ENCODE data around the gene MCM5. TPM values are rescaled to one million over a fixed set of nuclear protein-coding genes. Genes with fewer than 3 reads are reported as not detected.

MCM5 gene
- total and polyA plus RNA-seq, 2 experiments from 2014 or later: 34.4 to 51.5 TPM

GRCh38 chr22:35431483-35432227, 31.7 kb downstream of the MCM5 start:
- peaks cover 5% of the 10 kb centered on the region for H3F3A ChIP-seq (ENCODE audit: insufficient read depth)
- no peaks in the 10 kb centered on the region for H3K9me3 ChIP-seq (ENCODE audit: low read depth)
- TF ChIP-seq EZH2phosphoT487 (IDR thresholded peaks at IDR 0.05; ENCODE audit: insufficient read depth, low read depth) (no peak), EZH2 (IDR thresholded peaks at IDR 0.05; ENCODE audit: insufficient read depth, poor library complexity, severe bottlenecking) (no peak)
- H2AFZ ChIP-seq: 0 out of 2 replicates have a peak overlapping the region, but pooled peaks have one; percentile 48
- WGBS, 2 experiments (ENCODE audit: low coverage in 1 of 2, low lambda C conversion rate in 2 of 2, missing lambda C conversion rate in 2 of 2): 92 to 93% methylated on average over 12 of the region's 12 CpGs
- H3K4me2 ChIP-seq (ENCODE audit: unreplicated experiment): no peak overlapping the region
- H3K36me3 ChIP-seq (ENCODE audit: low read depth): no peaks in the 10 kb centered on the region
- peak overlapping the region; percentile 41; the same call in 1 of the 2 replicates for H3K27ac ChIP-seq
- peaks cover 14% of the 10 kb centered on the region for H3K4me1 ChIP-seq (ENCODE audit: insufficient read depth)
- H4K20me1 ChIP-seq (ENCODE audit: insufficient read depth): no peaks in the 10 kb centered on the region
- H3K9ac ChIP-seq: 0 out of 2 replicates have a peak overlapping the region, but pooled peaks have one; percentile 26
- H3K79me2 ChIP-seq (ENCODE audit: insufficient read depth): no peaks in the 10 kb centered on the region
- peak; percentile 16 for DNase-seq
- H3K27me3 ChIP-seq (replicated peaks; ENCODE audit: insufficient read depth): no peaks in the 10 kb centered on the region
- H3K4me3 ChIP-seq: no peak overlapping the region
- no peaks in the 10 kb centered on the region for H3K9me2 ChIP-seq (ENCODE audit: insufficient read depth)
- in situ Hi-C loops (cut with MboI): loop anchor here (5.0 to 25.0 kb wide), 2 partner anchors 151 to 681 kb away; no protein-coding TSS in a partner anchor

DNA sequence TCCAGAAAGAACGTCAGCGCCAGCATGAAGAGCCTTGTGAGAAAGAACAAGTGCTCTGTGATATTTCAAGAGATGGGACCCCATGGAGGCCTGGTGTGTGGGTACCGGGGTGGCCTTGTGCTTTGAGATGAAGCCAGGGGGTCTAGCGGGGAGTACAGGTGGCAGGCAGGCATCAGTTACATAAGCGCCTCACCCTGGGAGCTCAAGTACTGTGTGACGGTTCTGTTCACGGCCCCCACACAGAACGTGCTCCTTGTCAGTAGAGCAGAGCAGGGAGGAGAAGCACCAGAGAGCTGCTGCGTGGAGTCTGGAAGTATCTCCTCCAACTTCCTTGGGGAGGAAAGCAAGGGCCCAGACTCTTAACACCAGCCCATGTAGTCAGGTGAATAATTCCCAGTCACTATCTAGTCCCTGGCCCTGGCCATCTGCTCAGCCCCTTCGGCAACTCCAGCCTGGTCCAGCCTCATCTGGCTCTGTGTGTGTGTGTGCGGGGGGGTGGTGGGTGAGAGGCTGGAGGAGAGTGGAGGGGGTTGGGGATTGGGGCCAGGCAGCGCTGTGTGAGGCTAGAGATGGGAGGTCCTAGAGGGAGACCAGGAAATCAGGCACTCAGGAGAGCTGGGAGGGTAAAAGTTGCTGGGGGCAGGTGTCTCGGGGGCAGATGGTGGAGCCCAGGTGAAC, 32.4 kb downstream of the MCM5 start:
- Histone ChIP-seq H3K4me3 (no peak overlapping the region), H3K36me3 (ENCODE audit: low read depth) (no peaks in the 10 kb centered on the region), H3K79me2 (ENCODE audit: insufficient read depth) (no peaks in the 10 kb centered on the region), H3K9me2 (ENCODE audit: insufficient read depth) (no peaks in the 10 kb centered on the region), H3K9me3 (ENCODE audit: low read depth) (no peaks in the 10 kb centered on the region), H3K27me3 (replicated peaks; ENCODE audit: insufficient read depth) (no peaks in the 10 kb centered on the region), H3K4me1 (ENCODE audit: insufficient read depth) (peaks cover 7% of the 10 kb centered on the region; the same call in 1 of the 2 replicates), H4K20me1 (ENCODE audit: insufficient read depth) (no peaks in the 10 kb centered on the region), H2AFZ (no peak overlapping the region), H3K9ac (no peak overlapping the region), H3F3A (ENCODE audit: insufficient read depth) (no peaks in the 10 kb centered on the region; the same call in 1 of the 2 replicates), H3K27ac (no peak overlapping the region), H3K4me2 (ENCODE audit: unreplicated experiment) (no peak overlapping the region)
- TF ChIP-seq EZH2 (IDR thresholded peaks at IDR 0.05; ENCODE audit: insufficient read depth, poor library complexity, severe bottlenecking) (no peak), EZH2phosphoT487 (IDR thresholded peaks at IDR 0.05; ENCODE audit: insufficient read depth, low read depth) (no peak)
- 93 to 95% methylated on average over 13 of the region's 13 CpGs for WGBS, 2 experiments (ENCODE audit: low coverage in 1 of 2, low lambda C conversion rate in 2 of 2, missing lambda C conversion rate in 2 of 2)
- in situ Hi-C loops (cut with MboI): loop anchor here (5.0 to 25.0 kb wide), 2 partner anchors 150 to 680 kb away; no protein-coding TSS in a partner anchor
- DNase-seq: no peak

DNA sequence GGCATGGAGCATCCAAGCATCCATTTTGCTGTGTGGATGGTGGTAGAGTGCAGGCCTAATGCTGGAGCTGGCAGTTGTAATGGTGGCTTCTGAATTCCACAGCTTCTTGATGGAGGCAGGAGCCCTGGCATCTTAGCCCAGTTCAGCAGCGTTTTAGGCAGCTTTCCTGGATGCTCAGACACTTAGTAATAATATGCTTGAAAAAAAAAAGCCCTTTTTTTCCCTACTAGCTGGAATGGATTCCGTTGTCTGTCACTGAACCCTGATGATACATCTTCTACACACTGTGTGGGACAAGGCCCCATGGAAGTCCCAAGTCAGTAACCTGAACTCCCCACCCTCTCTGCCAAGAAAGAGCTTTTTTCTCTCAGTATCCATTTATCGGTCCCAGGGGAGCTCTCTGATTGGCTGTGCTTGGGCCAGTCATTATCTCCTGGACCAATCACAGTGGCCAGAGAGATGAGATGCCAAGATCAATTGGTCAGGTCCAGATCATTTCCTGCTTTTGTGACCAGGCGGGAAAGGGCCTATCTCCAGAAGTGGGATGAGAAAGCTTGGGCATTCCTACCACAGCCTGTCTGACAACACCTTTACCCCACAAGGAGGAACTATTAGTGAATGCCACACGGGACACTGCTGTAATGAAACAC, 34.2 kb downstream of the MCM5 start:
- no peaks in the 10 kb centered on the region for H3K79me2 ChIP-seq (ENCODE audit: insufficient read depth)
- no peaks in the 10 kb centered on the region for H3K9me2 ChIP-seq (ENCODE audit: insufficient read depth)
- no peak for DNase-seq
- WGBS, 2 experiments (ENCODE audit: low coverage in 1 of 2, low lambda C conversion rate in 2 of 2, missing lambda C conversion rate in 2 of 2): 96 to 97% methylated on average over 5 of the region's 5 CpGs
- no peak overlapping the region for H2AFZ ChIP-seq
- H3K4me3 ChIP-seq: no peak overlapping the region
- H3K9me3 ChIP-seq (ENCODE audit: low read depth): no peaks in the 10 kb centered on the region
- no peak overlapping the region for H3K4me2 ChIP-seq (ENCODE audit: unreplicated experiment)
- TF ChIP-seq EZH2 (IDR thresholded peaks at IDR 0.05; ENCODE audit: insufficient read depth, poor library complexity, severe bottlenecking): no peak
- no peak for TF ChIP-seq EZH2phosphoT487 (IDR thresholded peaks at IDR 0.05; ENCODE audit: insufficient read depth, low read depth)
- H3K9ac ChIP-seq: no peak overlapping the region
- in situ Hi-C loops (cut with MboI): loop anchor here (5.0 to 25.0 kb wide), 2 partner anchors 148 to 678 kb away; no protein-coding TSS in a partner anchor
- no peaks in the 10 kb centered on the region for H3K27me3 ChIP-seq (replicated peaks; ENCODE audit: insufficient read depth)
- no peaks in the 10 kb centered on the region for H4K20me1 ChIP-seq (ENCODE audit: insufficient read depth)
- peaks cover 4% of the 10 kb centered on the region; the same call in 1 of the 2 replicates for H3K4me1 ChIP-seq (ENCODE audit: insufficient read depth)
- H3F3A ChIP-seq (ENCODE audit: insufficient read depth): no peaks in the 10 kb centered on the region; the same call in 1 of the 2 replicates
- no peak overlapping the region for H3K27ac ChIP-seq
- H3K36me3 ChIP-seq (ENCODE audit: low read depth): no peaks in the 10 kb centered on the region

GRCh38 chr22:35435201-35435740, 35.3 kb downstream of the MCM5 start:
- H4K20me1 ChIP-seq (ENCODE audit: insufficient read depth): no peaks in the 10 kb centered on the region
- no peaks in the 10 kb centered on the region for H3K9me3 ChIP-seq (ENCODE audit: low read depth)
- no peaks in the 10 kb centered on the region for H3K36me3 ChIP-seq (ENCODE audit: low read depth)
- in situ Hi-C loops (cut with MboI): loop anchor here (25.0 kb wide), 1 partner anchor 677 kb away; no protein-coding TSS in a partner anchor
- H3K27me3 ChIP-seq (replicated peaks; ENCODE audit: insufficient read depth): no peaks in the 10 kb centered on the region
- H3F3A ChIP-seq (ENCODE audit: insufficient read depth): no peaks in the 10 kb centered on the region; the same call in 1 of the 2 replicates
- H3K9me2 ChIP-seq (ENCODE audit: insufficient read depth): no peaks in the 10 kb centered on the region
- H2AFZ ChIP-seq: no peak overlapping the region
- H3K4me2 ChIP-seq (ENCODE audit: unreplicated experiment): no peak overlapping the region
- peaks cover 4% of the 10 kb centered on the region; the same call in 1 of the 2 replicates for H3K4me1 ChIP-seq (ENCODE audit: insufficient read depth)
- TF ChIP-seq EZH2 (IDR thresholded peaks at IDR 0.05; ENCODE audit: insufficient read depth, poor library complexity, severe bottlenecking) (no peak), EZH2phosphoT487 (IDR thresholded peaks at IDR 0.05; ENCODE audit: insufficient read depth, low read depth) (no peak)
- no peak overlapping the region for H3K27ac ChIP-seq
- 87 to 93% methylated on average over 7 to 8 of the region's 8 CpGs for WGBS, 2 experiments (ENCODE audit: low coverage in 1 of 2, low lambda C conversion rate in 2 of 2, missing lambda C conversion rate in 2 of 2)
- peak; percentile 18 for DNase-seq
- no peaks in the 10 kb centered on the region for H3K79me2 ChIP-seq (ENCODE audit: insufficient read depth)
- H3K4me3 ChIP-seq: no peak overlapping the region
- no peak overlapping the region for H3K9ac ChIP-seq
